ENCODE results near the gene TBC1D19.

TBC1D19 gene

DNA sequence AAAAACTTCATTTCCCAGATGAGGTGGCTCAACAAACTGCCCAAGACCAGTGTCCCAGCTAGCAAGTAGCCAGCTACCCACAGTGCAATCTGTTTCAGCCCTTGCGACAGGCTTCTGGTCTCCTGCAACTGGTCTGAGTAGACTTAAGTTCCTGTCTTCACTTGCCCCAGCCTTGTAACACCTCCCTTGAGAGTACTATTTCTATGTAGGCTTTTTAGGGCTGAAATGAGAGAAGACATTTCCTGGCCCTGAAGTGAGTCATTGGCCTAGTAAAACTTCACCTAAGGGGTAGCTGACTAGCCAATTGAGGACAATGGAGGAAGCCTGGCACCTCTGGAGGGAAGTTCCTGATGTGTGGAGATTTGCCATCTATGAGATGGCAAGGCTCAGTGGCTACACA is 196.7 kb downstream of the TBC1D19 start:
- peak overlapping the region; percentile 25; the same call in 1 of the 2 replicates for H3K27ac ChIP-seq (replicated peaks)
- TF ChIP-seq SPI1 (IDR thresholded peaks at IDR 0.05; ENCODE audit: borderline replicate concordance, low read depth) (no peak), POLR2AphosphoS5 (IDR thresholded peaks at IDR 0.05; ENCODE audit: low read depth) (no peak), GABPA (IDR thresholded peaks at IDR 0.05; ENCODE audit: low read depth) (no peak)
- TF ChIP-seq, protein P1, sequence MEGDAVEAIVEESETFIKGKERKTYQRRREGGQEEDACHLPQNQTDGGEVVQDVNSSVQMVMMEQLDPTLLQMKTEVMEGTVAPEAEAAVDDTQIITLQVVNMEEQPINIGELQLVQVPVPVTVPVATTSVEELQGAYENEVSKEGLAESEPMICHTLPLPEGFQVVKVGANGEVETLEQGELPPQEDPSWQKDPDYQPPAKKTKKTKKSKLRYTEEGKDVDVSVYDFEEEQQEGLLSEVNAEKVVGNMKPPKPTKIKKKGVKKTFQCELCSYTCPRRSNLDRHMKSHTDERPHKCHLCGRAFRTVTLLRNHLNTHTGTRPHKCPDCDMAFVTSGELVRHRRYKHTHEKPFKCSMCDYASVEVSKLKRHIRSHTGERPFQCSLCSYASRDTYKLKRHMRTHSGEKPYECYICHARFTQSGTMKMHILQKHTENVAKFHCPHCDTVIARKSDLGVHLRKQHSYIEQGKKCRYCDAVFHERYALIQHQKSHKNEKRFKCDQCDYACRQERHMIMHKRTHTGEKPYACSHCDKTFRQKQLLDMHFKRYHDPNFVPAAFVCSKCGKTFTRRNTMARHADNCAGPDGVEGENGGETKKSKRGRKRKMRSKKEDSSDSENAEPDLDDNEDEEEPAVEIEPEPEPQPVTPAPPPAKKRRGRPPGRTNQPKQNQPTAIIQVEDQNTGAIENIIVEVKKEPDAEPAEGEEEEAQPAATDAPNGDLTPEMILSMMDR (IDR thresholded peaks at IDR 0.05; ENCODE audit: insufficient read depth, low read length): no peak
- TF ChIP-seq, protein P2, sequence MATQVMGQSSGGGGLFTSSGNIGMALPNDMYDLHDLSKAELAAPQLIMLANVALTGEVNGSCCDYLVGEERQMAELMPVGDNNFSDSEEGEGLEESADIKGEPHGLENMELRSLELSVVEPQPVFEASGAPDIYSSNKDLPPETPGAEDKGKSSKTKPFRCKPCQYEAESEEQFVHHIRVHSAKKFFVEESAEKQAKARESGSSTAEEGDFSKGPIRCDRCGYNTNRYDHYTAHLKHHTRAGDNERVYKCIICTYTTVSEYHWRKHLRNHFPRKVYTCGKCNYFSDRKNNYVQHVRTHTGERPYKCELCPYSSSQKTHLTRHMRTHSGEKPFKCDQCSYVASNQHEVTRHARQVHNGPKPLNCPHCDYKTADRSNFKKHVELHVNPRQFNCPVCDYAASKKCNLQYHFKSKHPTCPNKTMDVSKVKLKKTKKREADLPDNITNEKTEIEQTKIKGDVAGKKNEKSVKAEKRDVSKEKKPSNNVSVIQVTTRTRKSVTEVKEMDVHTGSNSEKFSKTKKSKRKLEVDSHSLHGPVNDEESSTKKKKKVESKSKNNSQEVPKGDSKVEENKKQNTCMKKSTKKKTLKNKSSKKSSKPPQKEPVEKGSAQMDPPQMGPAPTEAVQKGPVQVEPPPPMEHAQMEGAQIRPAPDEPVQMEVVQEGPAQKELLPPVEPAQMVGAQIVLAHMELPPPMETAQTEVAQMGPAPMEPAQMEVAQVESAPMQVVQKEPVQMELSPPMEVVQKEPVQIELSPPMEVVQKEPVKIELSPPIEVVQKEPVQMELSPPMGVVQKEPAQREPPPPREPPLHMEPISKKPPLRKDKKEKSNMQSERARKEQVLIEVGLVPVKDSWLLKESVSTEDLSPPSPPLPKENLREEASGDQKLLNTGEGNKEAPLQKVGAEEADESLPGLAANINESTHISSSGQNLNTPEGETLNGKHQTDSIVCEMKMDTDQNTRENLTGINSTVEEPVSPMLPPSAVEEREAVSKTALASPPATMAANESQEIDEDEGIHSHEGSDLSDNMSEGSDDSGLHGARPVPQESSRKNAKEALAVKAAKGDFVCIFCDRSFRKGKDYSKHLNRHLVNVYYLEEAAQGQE (IDR thresholded peaks at IDR 0.05; ENCODE audit: insufficient replicate concordance, low read depth): no peak
- DNase-seq (ENCODE audit: low read depth in 1 of 2, low spot score in 1 of 2): peak in 1 of 2 experiments; percentile 83

DNA sequence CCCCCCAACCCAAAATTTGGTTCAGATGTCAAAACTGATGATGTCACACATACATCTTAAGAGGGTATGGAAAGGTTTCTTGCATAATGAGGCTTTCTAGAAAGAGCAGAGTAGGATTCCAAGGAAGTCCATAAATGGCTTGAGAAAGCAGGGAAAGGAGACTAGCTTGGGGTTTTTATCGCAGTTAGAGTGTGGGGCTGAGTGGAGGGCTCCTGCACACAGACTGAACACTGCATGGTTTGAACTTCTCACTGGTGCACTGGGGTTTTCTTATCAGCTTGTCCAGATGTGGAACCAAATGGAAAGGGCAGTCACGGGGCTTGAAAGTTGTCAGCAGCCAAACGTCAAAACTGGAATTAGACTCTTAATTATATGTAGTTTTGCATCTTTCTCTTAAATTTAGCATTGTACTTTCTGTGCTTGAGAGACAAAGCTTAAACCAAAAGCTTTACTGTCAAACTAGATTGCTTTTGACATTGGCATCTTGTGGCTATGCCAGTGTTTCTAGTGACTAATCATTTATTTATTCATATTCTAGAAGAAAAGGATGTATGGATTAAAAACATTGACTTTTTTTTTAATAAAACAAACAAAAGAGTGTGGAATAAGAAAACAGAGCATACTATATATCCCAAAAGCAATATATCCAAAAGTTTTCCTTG is 198.4 kb downstream of the TBC1D19 start:
- no peaks in the 10 kb centered on the region for H3K27me3 ChIP-seq (ENCODE audit: insufficient read depth, poor library complexity, severe bottlenecking)
- no peak overlapping the region for H3K27ac ChIP-seq (replicated peaks)
- no peak overlapping the region for H3K4me3 ChIP-seq (replicated peaks; ENCODE audit: insufficient read depth, low read length)
- DNase-seq (ENCODE audit: low read depth in 1 of 2, low spot score in 1 of 2): no peak
- TF ChIP-seq POLR2AphosphoS5 (IDR thresholded peaks at IDR 0.05; ENCODE audit: low read depth): no peak
- TF ChIP-seq, protein P1 (IDR thresholded peaks at IDR 0.05; ENCODE audit: insufficient read depth, low read length): no peak
- TF ChIP-seq SPI1 (IDR thresholded peaks at IDR 0.05; ENCODE audit: borderline replicate concordance, low read depth): no peak
- no peak for TF ChIP-seq GABPA (IDR thresholded peaks at IDR 0.05; ENCODE audit: low read depth)
- TF ChIP-seq, protein P2 (IDR thresholded peaks at IDR 0.05; ENCODE audit: insufficient replicate concordance, low read depth): no peak

More for the DNA sequence above, 196.7 kb downstream of the TBC1D19 start:
- Histone ChIP-seq H3K27me3 (ENCODE audit: insufficient read depth, poor library complexity, severe bottlenecking) (no peaks in the 10 kb centered on the region), H3K4me3 (replicated peaks; ENCODE audit: insufficient read depth, low read length) (no peak overlapping the region)

DNA sequence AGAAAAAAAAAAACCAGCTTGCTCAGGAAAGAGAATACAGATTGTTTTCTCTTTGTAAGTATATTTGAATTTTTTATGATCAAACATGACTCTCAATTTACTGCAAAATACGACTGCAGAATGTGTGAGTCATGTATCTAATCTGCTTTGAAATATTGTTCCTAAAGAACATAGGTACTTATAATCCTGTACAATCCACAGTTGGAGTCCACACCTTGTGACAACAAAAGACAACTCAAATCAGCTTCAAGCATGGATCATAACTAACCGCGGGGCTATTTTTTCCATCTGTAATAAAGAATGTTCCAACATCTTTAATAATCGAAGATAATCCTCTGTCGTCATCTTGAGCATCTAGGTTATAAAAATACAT is 198.9 kb downstream of the TBC1D19 start:
- TF ChIP-seq, protein P2 (IDR thresholded peaks at IDR 0.05; ENCODE audit: insufficient replicate concordance, low read depth): no peak
- TF ChIP-seq, protein P1 (IDR thresholded peaks at IDR 0.05; ENCODE audit: insufficient read depth, low read length): no peak
- no peak for TF ChIP-seq POLR2AphosphoS5 (IDR thresholded peaks at IDR 0.05; ENCODE audit: low read depth)
- no peak overlapping the region for H3K27ac ChIP-seq (replicated peaks)
- H3K4me3 ChIP-seq (replicated peaks; ENCODE audit: insufficient read depth, low read length): no peak overlapping the region
- DNase-seq (ENCODE audit: low read depth in 1 of 2, low spot score in 1 of 2): no peak
- H3K27me3 ChIP-seq (ENCODE audit: insufficient read depth, poor library complexity, severe bottlenecking): no peaks in the 10 kb centered on the region
